H1 (cell line): ENCODE measurements around the gene PCDHA1.
A peak's percentile ranks its signal among the peaks of the same experiment; 100 is the strongest.

Experiments
- EP300 ChIP-seq, 2 experiments: IDR thresholded peaks; 1 replicate in 1 of 2; 2 replicates in 1 of 2; pipeline ENCODE4 v1.6.1; 2011 to 2012; ENCODE audit warnings: low read depth in 2 of 2, low read length in 2 of 2, mild to moderate bottlenecking in 2 of 2, borderline replicate concordance in 1 of 2, inconsistent platforms in 1 of 2, moderate library complexity in 1 of 2
- KDM5A ChIP-seq: fragments of 200-600 bp; IDR thresholded peaks from 2 replicates; pipeline ENCODE4 v1.7.1; 2012; ENCODE audit warnings: mild to moderate bottlenecking, low read length, inconsistent platforms, mixed read lengths
- NANOG ChIP-seq: IDR thresholded peaks from 2 replicates; pipeline ENCODE4 v1.6.1; 2011; ENCODE audit warnings: low read length, low read depth, mild to moderate bottlenecking, inconsistent platforms; ENCODE audit not compliant: insufficient read depth, poor library complexity, severe bottlenecking
- POLR2AphosphoS5 ChIP-seq: IDR thresholded peaks from 2 replicates; pipeline ENCODE4 v1.6.1; 2011; ENCODE audit warnings: low read depth, low read length
- TCF12 ChIP-seq: IDR thresholded peaks from 2 replicates; pipeline ENCODE4 v1.6.1; 2011; ENCODE audit warnings: low read depth, mild to moderate bottlenecking, low read length
- TF ChIP-seq, protein P1 (sequence below), 3 experiments: IDR thresholded peaks; 1 replicate in 2 of 3; 2 replicates in 1 of 3; pipeline versions ENCODE4 v1.5.1 to v1.6.1; 2011; ENCODE audit warnings: low read length in 3 of 3, mild to moderate bottlenecking in 3 of 3, inconsistent platforms in 2 of 3, low read depth in 1 of 3, moderate library complexity in 1 of 3; ENCODE audit not compliant: insufficient read depth in 1 of 3; ENCODE audit errors: control extremely low read depth in 1 of 3

- TF ChIP-seq, protein P1, sequence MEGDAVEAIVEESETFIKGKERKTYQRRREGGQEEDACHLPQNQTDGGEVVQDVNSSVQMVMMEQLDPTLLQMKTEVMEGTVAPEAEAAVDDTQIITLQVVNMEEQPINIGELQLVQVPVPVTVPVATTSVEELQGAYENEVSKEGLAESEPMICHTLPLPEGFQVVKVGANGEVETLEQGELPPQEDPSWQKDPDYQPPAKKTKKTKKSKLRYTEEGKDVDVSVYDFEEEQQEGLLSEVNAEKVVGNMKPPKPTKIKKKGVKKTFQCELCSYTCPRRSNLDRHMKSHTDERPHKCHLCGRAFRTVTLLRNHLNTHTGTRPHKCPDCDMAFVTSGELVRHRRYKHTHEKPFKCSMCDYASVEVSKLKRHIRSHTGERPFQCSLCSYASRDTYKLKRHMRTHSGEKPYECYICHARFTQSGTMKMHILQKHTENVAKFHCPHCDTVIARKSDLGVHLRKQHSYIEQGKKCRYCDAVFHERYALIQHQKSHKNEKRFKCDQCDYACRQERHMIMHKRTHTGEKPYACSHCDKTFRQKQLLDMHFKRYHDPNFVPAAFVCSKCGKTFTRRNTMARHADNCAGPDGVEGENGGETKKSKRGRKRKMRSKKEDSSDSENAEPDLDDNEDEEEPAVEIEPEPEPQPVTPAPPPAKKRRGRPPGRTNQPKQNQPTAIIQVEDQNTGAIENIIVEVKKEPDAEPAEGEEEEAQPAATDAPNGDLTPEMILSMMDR (IDR thresholded peaks at IDR 0.05; ENCODE audit: control extremely low read depth in 1 of 3, insufficient read depth in 1 of 3, low read depth in 1 of 3, low read length in 3 of 3), result peak in 1 of 3 experiments; percentile 78; a peak in 1 of 4 replicates
- no peak for TF ChIP-seq POLR2AphosphoS5
- no peak for TF ChIP-seq KDM5A
- no peak for TF ChIP-seq EP300 (IDR thresholded peaks at IDR 0.05; ENCODE audit: borderline replicate concordance in 1 of 2, low read depth in 2 of 2, low read length in 2 of 2)
- TF ChIP-seq TCF12, result no peak
- no peak for TF ChIP-seq NANOG
Observed at GRCh38 chr5:140869555-140869886, 83.6 kb downstream of the PCDHA1 start.
